Rectal smooth muscle tissue (tissue), 1 donor: ENCODE results near the gene ZSWIM4.
"Not testable (repeated sequence)": the region's sequence is repeated elsewhere in the genome, so short reads cannot be mapped to it uniquely, and the experiment has no call there.

Experiments used
- H3K27ac ChIP-seq: one replicate; pipeline ENCODE4 v1.7.0; 2013; ENCODE audit warnings: low read depth, low read length, inconsistent platforms
- H3K27me3 ChIP-seq: one replicate; pipeline ENCODE4 v1.7.0; 2013; ENCODE audit warnings: low read length; ENCODE audit not compliant: control insufficient read depth, insufficient read depth
- H3K36me3 ChIP-seq: one replicate; pipeline ENCODE4 v1.7.0; 2013; ENCODE audit warnings: low read length; ENCODE audit not compliant: control insufficient read depth, insufficient read depth
- H3K4me1 ChIP-seq: one replicate; pipeline ENCODE4 v1.7.0; 2013; ENCODE audit warnings: low read length; ENCODE audit not compliant: control insufficient read depth, insufficient read depth
- H3K4me3 ChIP-seq: one replicate; pipeline ENCODE4 v1.7.0; 2013; ENCODE audit warnings: low read length
- H3K9ac ChIP-seq: one replicate; pipeline ENCODE4 v1.7.0; 2013; ENCODE audit warnings: low read length

The ZSWIM4 gene

DNA sequence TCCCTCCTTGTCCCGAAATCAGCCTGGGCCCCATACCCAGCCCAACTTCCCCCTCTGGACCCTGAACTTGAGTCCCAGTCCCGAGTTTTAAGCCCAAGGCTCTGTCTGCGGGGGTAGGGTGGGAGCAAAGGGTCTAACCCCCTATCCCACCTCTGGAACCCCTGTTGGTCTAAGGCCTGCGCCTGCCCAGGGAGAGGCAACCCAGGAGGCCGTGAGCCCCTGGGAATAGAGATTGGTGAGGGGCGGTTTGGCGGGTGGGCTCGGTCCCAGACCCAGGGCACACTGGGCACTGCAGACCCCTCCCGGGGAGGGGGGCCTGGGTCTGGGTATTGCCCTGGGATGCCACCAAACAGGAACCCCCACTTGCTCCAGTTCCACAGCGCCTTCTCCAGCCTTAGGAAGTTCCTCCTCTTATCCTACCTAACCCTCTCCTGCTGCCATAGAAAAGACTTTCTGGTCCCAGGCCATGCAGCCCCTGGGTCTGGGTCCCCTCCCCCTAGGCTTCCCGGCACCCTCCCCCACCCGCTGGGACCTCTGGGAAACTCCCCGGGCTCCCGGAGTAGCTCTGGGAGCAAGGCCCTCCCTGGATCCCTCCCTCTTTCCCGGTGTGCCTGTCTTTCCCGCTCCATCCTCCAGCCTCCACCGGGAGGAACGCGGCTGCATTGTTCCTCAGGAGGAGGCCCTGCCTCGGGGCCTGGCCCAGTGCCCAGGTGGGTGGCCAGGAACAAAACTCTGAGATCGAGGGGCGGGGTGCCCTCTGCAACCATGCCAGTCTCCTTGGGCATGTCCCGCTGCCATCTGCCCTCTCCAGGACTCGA, 48.1 kb downstream of the ZSWIM4 start:
- H3K27me3 ChIP-seq = no peaks in the 10 kb centered on the region
- no peaks in the 10 kb centered on the region for H3K36me3 ChIP-seq
- peak overlapping the region; percentile 82 for H3K9ac ChIP-seq
- H3K4me1 ChIP-seq = peaks cover 28% of the 10 kb centered on the region
- peak overlapping the region; percentile 98 for H3K27ac ChIP-seq
- peak overlapping the region; percentile 70 for H3K4me3 ChIP-seq

DNA sequence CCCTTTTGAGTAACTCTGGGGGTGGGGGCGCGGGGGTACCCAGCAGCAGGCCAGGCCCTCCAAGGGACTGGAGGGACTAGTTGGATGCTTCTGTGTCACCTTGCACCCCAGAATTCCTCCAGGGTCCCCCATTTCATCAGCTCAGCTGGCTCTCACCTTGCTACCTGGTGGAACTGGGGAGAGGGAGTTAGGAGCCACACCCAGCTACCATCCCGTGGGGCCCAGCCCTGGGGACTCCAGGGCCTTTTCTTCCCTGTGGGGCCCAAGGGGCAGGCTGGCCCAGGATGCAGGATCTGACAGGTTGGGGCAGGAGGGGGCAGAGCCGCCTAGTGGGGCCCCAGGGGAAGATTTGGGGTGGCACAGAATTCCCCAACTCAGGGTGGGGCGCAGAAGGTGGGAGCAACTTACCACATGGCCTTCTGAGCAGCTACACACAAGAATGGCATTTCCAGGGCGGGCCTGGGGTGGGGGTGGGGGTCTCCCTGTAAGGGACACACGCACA, 48.9 kb downstream of the ZSWIM4 start:
- Histone ChIP-seq H3K9ac (no peak overlapping the region), H3K4me3 (no peak overlapping the region), H3K27me3 (no peaks in the 10 kb centered on the region), H3K27ac (peak overlapping the region; percentile 98), H3K4me1 (peaks cover 26% of the 10 kb centered on the region), H3K36me3 (no peaks in the 10 kb centered on the region)

DNA sequence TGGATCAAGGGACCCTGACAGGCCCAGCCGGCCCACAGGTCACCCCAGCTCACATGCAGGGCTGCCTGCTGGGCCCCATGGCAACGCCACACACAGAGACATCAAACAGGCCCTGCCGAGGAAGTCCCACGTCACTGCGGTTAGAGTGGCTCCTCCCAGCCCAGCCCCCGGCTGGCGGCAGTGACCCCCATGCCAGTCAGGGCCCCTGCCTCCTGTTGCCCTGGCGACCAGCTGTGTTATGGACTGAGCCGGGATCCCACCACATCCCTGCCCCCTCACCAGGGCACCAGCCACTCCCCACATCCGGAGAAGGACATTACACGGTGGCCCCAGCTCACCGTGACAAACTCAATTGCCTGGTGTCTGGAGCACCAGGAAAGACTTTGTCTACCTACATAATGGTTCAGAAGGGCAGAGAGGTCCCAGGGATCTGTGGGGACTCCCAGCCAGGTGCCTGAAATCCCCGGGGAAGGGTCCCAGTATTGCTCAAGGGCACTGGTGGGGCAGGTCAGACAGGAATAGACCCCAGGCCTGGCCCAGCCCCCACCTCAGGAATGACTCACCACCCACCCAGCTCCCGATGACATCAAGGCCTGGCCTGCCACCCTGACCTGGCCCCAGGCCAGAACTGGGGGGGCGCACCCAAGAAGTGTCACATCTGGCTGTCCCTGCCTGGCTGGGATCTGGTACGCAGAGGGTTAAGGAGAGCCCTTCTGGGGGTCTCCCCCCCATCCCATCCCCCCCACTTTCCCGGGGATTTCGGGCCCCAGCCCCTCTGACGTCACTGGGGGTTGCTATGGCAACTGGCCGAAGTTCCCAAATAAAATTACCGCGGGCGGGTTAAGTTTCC, 51.5 kb downstream of the ZSWIM4 start:
- Histone ChIP-seq H3K27ac (peak overlapping the region; percentile 100), H3K4me1 (peaks cover 31% of the 10 kb centered on the region), H3K4me3 (peak overlapping the region; percentile 74), H3K27me3 (no peaks in the 10 kb centered on the region), H3K9ac (peak overlapping the region; percentile 92), H3K36me3 (no peaks in the 10 kb centered on the region)

DNA sequence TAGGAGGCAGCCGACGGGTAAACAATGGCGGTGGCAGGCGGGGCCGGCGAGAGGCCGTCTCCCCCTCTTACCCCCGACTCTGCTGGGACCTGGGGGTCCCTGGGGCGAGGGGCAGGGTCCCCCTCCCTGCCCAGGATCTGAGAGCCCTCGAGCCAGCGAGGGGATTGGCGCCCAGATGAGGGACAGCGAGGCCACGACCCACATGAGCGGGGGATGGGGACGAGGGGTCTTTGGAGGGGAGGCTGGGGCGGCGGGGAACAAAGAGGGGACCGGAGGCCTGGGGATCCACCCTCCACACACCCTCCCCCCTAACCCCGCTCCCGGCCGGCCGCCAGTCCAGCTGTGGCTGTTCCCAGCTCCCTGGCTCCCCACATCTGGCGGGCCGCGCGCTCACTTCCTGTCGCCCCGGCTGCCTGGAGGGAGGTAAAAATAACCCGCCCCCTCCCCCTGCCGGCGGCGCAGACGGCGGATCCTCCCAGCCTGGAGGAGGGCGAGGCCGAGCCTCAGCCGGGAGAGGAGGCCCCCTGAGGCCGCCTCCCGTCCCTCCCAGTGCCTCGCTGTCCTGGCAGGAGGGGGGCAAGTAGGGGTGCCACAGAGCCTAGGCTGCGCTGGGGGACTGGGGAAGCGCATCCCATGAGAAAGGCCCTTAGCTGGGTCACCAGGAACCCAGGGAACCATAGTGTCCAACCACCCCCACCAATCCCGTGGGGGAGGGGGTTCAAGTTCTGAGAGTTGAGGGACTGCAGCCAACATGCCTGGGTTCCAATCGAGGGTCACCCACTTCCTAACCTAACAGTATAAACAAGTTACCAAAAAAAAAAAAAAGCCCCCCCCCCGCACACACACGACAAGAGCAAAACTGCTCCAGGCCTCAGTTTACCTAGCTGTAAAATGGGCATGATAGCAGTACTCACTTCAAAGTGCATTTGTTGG, 52.4 kb downstream of the ZSWIM4 start:
- peak overlapping the region; percentile 100 for H3K27ac ChIP-seq
- H3K27me3 ChIP-seq = no peaks in the 10 kb centered on the region
- H3K4me3 ChIP-seq = peak overlapping the region; percentile 74
- H3K4me1 ChIP-seq = peaks cover 31% of the 10 kb centered on the region
- peak overlapping the region; percentile 62 for H3K9ac ChIP-seq
- no peaks in the 10 kb centered on the region for H3K36me3 ChIP-seq

DNA sequence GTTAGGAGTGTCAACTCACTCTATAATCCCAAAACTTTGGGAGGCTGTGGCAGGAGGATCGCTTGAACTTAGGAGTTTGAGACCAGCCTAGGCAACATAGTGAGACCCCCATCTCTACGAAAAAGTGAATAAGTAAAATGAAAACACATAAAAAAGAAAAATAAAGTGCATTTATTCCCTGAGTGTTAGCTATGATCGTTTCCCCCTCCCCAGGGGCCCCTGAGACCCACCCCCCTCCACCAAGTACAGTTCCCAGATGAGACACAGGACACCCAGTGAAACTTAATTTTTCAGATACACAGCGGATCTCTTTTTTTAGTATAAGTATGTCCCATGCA, 53.1 kb downstream of the ZSWIM4 start:
- no peaks in the 10 kb centered on the region for H3K27me3 ChIP-seq
- peaks cover 27% of the 10 kb centered on the region for H3K4me1 ChIP-seq
- H3K9ac ChIP-seq = no peak overlapping the region
- H3K36me3 ChIP-seq = no peaks in the 10 kb centered on the region
- H3K4me3 ChIP-seq = peak overlapping the region; percentile 44
- peak overlapping the region; percentile 100 for H3K27ac ChIP-seq

DNA sequence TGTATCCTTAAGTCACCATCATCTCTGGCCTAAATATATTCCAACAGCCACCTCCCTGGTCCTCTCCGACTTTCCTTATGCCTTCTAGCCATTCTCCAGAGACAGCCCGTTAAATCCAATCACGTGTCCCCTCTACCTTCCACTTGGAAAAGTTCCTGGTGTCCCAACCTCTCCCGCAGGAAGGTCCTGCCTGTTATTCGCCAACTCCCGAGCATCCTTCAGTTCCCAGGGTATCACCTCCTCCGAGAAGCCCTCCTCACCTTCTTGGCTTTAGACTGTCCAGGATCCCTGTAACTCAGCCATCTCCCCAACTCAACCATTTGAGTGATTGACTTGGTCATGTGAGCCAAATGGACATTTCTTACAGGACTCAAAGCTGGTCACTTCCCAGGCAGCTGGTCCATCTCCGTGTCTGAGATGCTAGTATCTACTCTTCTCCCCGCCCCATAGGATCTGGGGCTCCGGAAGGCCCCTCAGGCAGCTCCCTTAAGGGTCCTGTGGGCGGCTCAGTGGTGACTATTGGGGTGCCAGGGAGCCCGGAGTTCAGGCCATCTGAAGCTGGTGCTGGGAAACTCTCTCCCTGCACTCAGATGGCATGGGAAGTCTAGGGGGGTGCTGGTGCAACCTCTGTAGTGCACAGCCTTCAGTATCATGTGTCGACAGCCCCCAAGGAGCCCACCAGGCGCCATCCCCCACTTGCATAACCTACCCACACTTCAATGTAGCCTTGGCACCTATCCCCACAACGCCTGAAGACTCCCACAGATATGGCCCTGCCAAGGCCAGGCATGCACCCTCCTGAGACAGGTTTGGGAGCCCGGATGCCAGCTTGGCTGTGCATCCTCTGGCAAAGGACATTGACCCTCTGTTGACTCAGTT, 53.8 kb downstream of the ZSWIM4 start:
- Histone ChIP-seq H3K4me3 (no peak overlapping the region), H3K4me1 (peaks cover 27% of the 10 kb centered on the region), H3K9ac (no peak overlapping the region), H3K36me3 (no peaks in the 10 kb centered on the region), H3K27me3 (no peaks in the 10 kb centered on the region), H3K27ac (peak overlapping the region; percentile 100)

DNA sequence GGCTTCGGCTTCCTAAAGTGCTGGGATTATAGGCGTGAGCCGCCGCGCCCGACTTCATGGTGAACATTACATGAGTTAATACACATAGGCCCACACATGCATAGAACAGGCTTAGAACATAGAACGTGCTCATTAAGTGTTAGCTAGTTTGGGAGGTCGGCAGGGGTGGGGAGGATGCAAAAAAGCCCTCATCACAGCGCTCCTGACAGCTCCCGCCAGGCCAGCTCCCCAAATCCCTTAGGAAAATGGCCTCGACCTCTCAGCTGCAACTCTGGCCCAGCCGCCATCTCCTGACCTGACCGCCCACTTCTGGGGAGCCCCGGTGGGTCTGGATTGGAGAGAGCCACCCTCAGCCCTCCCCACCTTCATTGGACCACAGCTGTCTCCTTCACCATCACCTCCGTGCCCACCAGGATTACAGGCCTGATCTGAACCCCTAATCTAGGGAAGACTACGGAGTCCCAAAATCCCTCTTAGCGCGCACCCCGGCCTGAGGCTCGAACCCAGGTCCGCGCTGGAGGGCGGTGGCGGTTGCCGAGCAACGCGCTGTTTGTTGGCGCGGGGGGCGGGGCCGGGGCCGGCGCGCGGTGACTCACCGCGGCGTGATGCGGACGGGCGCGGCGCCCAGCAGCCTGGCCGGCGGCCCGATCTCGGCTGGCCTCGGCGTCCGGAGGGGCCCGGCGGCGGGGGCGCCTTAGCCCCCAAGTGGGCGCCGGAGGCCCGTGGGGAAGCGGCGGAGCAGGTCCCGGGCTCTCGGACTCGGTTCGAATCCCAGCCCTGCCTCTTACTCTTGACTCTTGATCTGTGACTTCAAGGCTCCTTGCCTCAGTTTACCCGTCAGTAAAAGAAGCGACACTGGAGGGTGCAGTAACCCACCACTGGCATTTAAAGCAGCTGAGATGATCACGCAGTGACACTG, 55.0 kb downstream of the ZSWIM4 start:
- Histone ChIP-seq H3K36me3 (no peaks in the 10 kb centered on the region), H3K27me3 (no peaks in the 10 kb centered on the region), H3K27ac (peak overlapping the region; percentile 96), H3K4me3 (peak overlapping the region; percentile 61), H3K9ac (peak overlapping the region; percentile 78), H3K4me1 (peaks cover 27% of the 10 kb centered on the region)

DNA sequence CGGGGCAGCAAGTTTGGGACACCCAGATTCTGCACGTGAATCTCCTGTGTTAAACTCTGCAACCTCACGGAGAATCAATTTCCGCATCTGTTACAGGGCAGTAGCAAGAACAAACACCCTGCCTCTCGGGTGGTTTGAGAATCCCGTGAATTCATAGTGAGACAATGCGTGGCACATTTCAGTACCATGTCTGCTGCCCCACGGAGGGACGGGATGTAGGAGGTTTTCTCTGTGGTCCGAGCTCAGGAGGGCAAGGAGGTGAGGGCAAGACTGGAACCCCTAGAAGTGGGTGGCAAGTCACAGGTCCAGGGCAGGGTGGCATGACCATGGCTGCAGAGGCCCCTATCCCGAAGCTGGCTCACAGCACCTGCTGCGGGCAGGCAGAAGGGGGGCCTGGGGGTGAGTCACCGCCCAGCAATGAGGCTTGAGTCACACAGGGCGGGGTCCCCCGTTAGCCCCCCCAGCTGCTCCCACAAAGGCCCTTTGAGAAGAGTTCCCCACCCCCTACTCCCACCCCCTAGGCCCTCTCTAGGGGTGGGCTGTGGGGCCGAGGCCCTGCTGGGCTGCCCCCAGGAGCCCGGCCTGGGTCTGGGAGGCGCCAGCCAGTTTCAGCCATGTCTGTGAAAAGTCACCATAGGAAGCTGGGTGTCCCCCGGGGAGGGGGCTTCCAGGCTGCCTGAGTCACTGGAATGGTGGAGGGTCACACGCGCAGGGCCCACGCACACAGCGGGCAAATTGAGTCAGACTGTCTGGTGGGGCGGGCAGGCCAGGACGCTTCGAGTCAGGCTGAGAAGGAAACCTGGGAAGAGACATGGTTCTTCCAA, 55.9 kb downstream of the ZSWIM4 start:
- Histone ChIP-seq H3K36me3 (no peaks in the 10 kb centered on the region), H3K27ac (peak overlapping the region; percentile 96), H3K27me3 (no peaks in the 10 kb centered on the region), H3K9ac (peak overlapping the region; percentile 78), H3K4me1 (peaks cover 27% of the 10 kb centered on the region), H3K4me3 (peak overlapping the region; percentile 61)

DNA sequence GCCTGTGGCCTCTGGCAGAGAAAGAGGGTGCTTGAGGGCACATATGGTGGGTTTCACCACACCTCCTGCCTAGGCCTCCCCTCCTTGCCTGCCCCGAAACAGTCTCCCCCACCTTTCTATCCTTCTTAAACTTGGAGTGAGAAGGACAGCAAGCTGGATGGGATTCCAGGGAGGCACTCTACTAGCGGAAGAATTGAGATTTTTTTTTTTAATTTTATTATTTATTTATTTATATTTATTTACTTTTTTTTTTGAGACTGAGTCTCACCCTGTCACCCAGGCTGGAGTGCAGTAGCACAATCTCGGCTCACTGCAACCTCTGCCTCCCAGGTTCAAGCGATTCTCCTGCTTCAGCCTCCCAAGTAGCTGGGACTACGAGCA, 56.5 kb downstream of the ZSWIM4 start:
- H3K4me1 ChIP-seq = peaks cover 21% of the 10 kb centered on the region

DNA sequence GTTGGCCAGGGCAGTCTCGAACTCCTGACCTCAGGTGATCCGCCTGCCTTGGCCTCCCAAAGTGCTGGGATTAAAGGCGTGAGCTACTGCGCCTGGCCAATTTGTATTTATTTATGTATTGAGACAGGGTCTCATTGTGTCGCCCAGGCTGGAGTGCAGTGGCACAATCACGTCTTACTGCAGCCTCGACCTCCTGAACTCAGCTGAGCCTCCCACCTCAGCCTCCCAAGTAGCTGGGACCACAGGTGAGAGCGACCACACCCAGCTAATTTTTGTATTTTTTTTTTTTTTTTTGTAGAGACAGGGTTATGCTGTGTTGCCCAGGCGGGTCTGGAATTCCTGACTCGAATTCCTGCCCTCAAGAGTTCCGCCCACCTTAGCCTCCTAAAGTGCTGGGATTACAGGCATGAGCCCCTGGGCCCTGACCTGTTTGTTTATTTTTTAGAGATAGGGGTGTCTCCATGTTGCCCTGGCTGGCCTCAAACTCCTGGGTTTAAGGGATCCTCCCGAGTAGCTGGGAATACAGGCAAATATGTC, 57.0 kb downstream of the ZSWIM4 start:
- not testable (repeated sequence) for H3K27me3 ChIP-seq, H3K9ac ChIP-seq, H3K36me3 ChIP-seq, H3K4me3 ChIP-seq
- Histone ChIP-seq H3K4me1 (peaks cover 16% of the 10 kb centered on the region), H3K27ac (peak overlapping the region; percentile 96)

More for the DNA sequence above, 56.5 kb downstream of the ZSWIM4 start:
- H3K36me3 ChIP-seq, H3K27me3 ChIP-seq, H3K4me3 ChIP-seq, H3K9ac ChIP-seq: not testable (repeated sequence)
- peak overlapping the region; percentile 96 for H3K27ac ChIP-seq
